Measurements from ENCODE around the gene PHYH.
"Not testable (repeated sequence)": the region's sequence is repeated elsewhere in the genome, so short reads cannot be mapped to it uniquely, and the experiment has no call there.

PHYH gene

GRCh38 chr10:13334556-13334955 is 34.7 kb upstream of the PHYH start:
- TF ChIP-seq CTCF (IDR thresholded peaks at IDR 0.05; ENCODE audit: insufficient read depth, low read depth, low read length, missing control alignments): no peak
- H3K4me3 ChIP-seq (ENCODE audit: low read length): no peak overlapping the region
- no peak for DNase-seq (ENCODE audit: low read depth)

GRCh38 chr10:13331646-13332045 is 31.8 kb upstream of the PHYH start:
- TF ChIP-seq CTCF (IDR thresholded peaks at IDR 0.05; ENCODE audit: insufficient read depth, low read depth, low read length, missing control alignments): no peak
- DNase-seq (ENCODE audit: low read depth): peak; percentile 9
- H3K4me3 ChIP-seq (ENCODE audit: low read length): no peak overlapping the region

- H3K4me3 ChIP-seq (ENCODE audit: low read length); DNase-seq (ENCODE audit: low read depth): not testable (repeated sequence)
Observed at GRCh38 chr10:13330980-13331379, 31.1 kb upstream of the PHYH start.

GRCh38 chr10:13329565-13329964 is 29.7 kb upstream of the PHYH start:
- no peak overlapping the region for H3K4me3 ChIP-seq (ENCODE audit: low read length)
- no peak for TF ChIP-seq CTCF (IDR thresholded peaks at IDR 0.05; ENCODE audit: insufficient read depth, low read depth, low read length, missing control alignments)
- no peak for DNase-seq (ENCODE audit: low read depth)

- H3K4me3 ChIP-seq (ENCODE audit: low read length): no peak overlapping the region
- DNase-seq (ENCODE audit: low read depth): no peak
- TF ChIP-seq CTCF (IDR thresholded peaks at IDR 0.05; ENCODE audit: insufficient read depth, low read depth, low read length, missing control alignments): no peak
Observed at GRCh38 chr10:13328613-13329012, 28.7 kb upstream of the PHYH start.

- H3K4me3 ChIP-seq (ENCODE audit: low read length): no peak overlapping the region
- TF ChIP-seq CTCF (IDR thresholded peaks at IDR 0.05; ENCODE audit: insufficient read depth, low read depth, low read length, missing control alignments): no peak
- DNase-seq (ENCODE audit: low read depth): no peak
Observed at GRCh38 chr10:13328126-13328525, 28.3 kb upstream of the PHYH start.

- H3K4me3 ChIP-seq (ENCODE audit: low read length): no peak overlapping the region
- no peak for DNase-seq (ENCODE audit: low read depth)
- TF ChIP-seq CTCF (IDR thresholded peaks at IDR 0.05; ENCODE audit: insufficient read depth, low read depth, low read length, missing control alignments): no peak
Observed at GRCh38 chr10:13327534-13327933, 27.7 kb upstream of the PHYH start.
